ENCODE results near the gene ASB14.
A peak's percentile ranks its signal among the peaks of the same experiment; 100 is the strongest.

ASB14 gene

DNA sequence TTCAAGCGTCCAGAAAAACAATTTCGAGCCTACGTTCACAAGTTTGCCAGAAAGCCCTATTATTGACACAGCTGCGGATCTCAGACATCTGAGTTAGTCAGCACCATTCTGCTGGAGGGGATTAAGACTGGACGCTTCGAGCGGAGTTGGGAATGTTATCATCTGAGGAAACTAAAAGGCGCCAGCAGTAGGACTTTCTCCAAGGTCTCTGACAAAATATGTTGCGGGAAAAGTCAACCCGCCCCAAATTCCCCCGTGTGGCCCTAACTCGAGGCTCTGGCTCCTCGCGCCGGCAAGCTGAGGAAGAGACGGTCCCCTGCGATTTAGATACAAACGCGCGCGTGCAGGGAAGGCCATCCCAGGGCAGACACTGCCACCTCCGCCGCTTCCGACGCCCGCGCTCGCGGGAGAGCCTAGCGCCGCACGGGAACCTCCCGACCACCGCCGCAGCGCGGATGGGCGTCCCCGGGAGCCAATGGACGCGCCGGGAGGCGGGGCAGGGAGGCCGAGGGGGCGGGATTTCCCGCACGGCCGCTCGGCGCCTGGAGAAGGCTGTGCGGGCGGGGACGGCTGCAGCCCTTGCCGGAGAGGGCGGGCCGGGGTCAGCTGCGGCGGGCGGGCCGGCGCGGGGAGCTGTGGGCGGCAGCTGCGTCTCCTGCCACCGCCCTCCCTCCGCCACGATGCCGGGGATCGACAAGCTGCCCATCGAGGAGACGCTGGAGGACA lies 65.1 kb downstream of the ASB14 start, which contains the start of gene APPL1:
APPL1 (plus strand) TSS at position 526 of the 726 bp plus-strand sequence; CDS start at position 681, 155 bp downstream.
- Histone ChIP-seq H3K9me3 (ENCODE audit: control insufficient read depth in 1 of 2, low read length in 2 of 2) (no peaks in the 10 kb centered on the region), H3K4me3 (ENCODE audit: low read depth in 1 of 2, low read length in 2 of 2) (peak within 1 kb of the TSS; percentile 88 to 97), H3K4me1 (ENCODE audit: control insufficient read depth in 1 of 2, insufficient read depth in 2 of 2, low read length in 2 of 2) (peaks cover 5 to 9% of the 10 kb centered on the region in 2 donors), H3K36me3 (ENCODE audit: control insufficient read depth in 1 of 2, insufficient read depth in 2 of 2, low read length in 2 of 2) (no peaks in the 10 kb centered on the region), H3K27ac (ENCODE audit: low read depth, low read length) (peak within 1 kb of the TSS; percentile 65), H3K9ac (ENCODE audit: low read depth in 1 of 2, low read length in 2 of 2) (peak within 1 kb of the TSS; percentile 57 to 79), H3K27me3 (ENCODE audit: control insufficient read depth in 1 of 2, insufficient read depth in 2 of 2, low read length in 2 of 2) (no peaks in the 10 kb centered on the region)

- Histone ChIP-seq H3K4me1 (ENCODE audit: control insufficient read depth in 1 of 2, insufficient read depth in 2 of 2, low read length in 2 of 2) (peaks cover 5 to 9% of the 10 kb centered on the region in 2 donors), H3K9ac (ENCODE audit: low read depth in 1 of 2, low read length in 2 of 2) (no peak overlapping the region), H3K27ac (ENCODE audit: low read depth, low read length) (no peak overlapping the region), H3K4me3 (ENCODE audit: low read depth in 1 of 2, low read length in 2 of 2) (no peak overlapping the region), H3K27me3 (ENCODE audit: control insufficient read depth in 1 of 2, insufficient read depth in 2 of 2, low read length in 2 of 2) (no peaks in the 10 kb centered on the region), H3K9me3 (ENCODE audit: control insufficient read depth in 1 of 2, low read length in 2 of 2) (no peaks in the 10 kb centered on the region), H3K36me3 (ENCODE audit: control insufficient read depth in 1 of 2, insufficient read depth in 2 of 2, low read length in 2 of 2) (no peaks in the 10 kb centered on the region)
Observed at GRCh38 chr3:57226176-57226575, 66.3 kb downstream of the ASB14 start.

DNA sequence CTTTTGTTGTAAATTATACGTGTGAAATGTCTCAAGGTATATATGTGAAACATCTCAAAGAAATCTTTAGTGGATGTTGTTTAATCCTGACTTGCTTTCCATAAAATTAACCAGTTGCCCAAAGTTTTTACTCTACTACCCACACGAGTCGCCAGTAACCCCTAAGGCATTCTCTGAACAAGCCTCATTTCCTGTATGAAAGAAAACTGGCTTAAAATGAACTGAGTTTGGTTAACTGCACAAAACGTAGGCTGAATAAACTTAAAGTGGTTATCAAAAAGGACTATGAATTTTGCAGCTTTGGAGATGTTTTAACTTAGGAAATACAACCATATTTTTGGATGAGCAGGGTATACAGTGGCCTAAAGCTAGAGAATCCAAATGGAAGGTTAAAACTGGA lies 67.6 kb downstream of the ASB14 start:
- peaks cover 2 to 7% of the 10 kb centered on the region in 2 donors for H3K4me1 ChIP-seq (ENCODE audit: control insufficient read depth in 1 of 2, insufficient read depth in 2 of 2, low read length in 2 of 2)
- no peak overlapping the region for H3K9ac ChIP-seq (ENCODE audit: low read depth in 1 of 2, low read length in 2 of 2)
- no peak overlapping the region for H3K4me3 ChIP-seq (ENCODE audit: low read depth in 1 of 2, low read length in 2 of 2)
- H3K27me3 ChIP-seq (ENCODE audit: control insufficient read depth in 1 of 2, insufficient read depth in 2 of 2, low read length in 2 of 2), result no peaks in the 10 kb centered on the region
- no peak overlapping the region for H3K27ac ChIP-seq (ENCODE audit: low read depth, low read length)
- no peaks in the 10 kb centered on the region for H3K9me3 ChIP-seq (ENCODE audit: control insufficient read depth in 1 of 2, low read length in 2 of 2)
- no peaks in the 10 kb centered on the region for H3K36me3 ChIP-seq (ENCODE audit: control insufficient read depth in 1 of 2, insufficient read depth in 2 of 2, low read length in 2 of 2)

DNA sequence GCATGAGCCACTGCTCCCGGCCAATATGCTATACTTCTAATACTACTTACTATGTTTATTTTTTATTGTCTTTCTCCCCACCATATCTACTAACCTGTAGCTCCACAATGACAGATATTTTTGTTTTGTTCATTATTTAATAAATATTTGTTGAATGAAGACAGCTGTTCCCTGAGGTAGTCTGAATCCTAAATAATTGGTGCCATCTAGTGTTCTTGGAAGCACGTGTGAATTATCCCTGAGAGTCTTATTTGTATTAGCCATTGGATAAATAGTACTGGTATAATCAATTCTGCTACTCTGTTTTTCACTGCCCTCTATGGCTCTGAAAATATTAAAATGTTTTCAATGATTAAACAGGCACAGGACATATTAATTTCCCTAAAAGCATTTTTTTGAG lies 70.6 kb downstream of the ASB14 start:
- Histone ChIP-seq H3K4me3 (ENCODE audit: low read depth in 1 of 2, low read length in 2 of 2) (no peak overlapping the region), H3K9ac (ENCODE audit: low read depth in 1 of 2, low read length in 2 of 2) (no peak overlapping the region), H3K27me3 (ENCODE audit: control insufficient read depth in 1 of 2, insufficient read depth in 2 of 2, low read length in 2 of 2) (no peaks in the 10 kb centered on the region), H3K9me3 (ENCODE audit: control insufficient read depth in 1 of 2, low read length in 2 of 2) (no peaks in the 10 kb centered on the region), H3K4me1 (ENCODE audit: control insufficient read depth in 1 of 2, insufficient read depth in 2 of 2, low read length in 2 of 2) (no peaks in the 10 kb centered on the region), H3K27ac (ENCODE audit: low read depth, low read length) (no peak overlapping the region), H3K36me3 (ENCODE audit: control insufficient read depth in 1 of 2, insufficient read depth in 2 of 2, low read length in 2 of 2) (no peaks in the 10 kb centered on the region)

All from duodenal mucosa (tissue), 2 donors.